IMR-90 (cell line): ENCODE measurements around the gene SASH3.

Source experiments
- CEBPB ChIP-seq: IDR thresholded peaks from 2 replicates; pipeline ENCODE4 v1.6.1; 2012; ENCODE audit warnings: low read depth, low read length, improper control_type of control experiment
- CHD1 ChIP-seq: IDR thresholded peaks from 2 replicates; pipeline ENCODE4 v1.6.1; 2012; ENCODE audit warnings: low read depth, low read length, improper control_type of control experiment
- CTCF ChIP-seq: conservative IDR thresholded peaks from 2 replicates; pipeline ENCODE4 v1.5.1; 2012; ENCODE audit warnings: mild to moderate bottlenecking, low read depth, low read length, improper control_type of control experiment
- ELK1 ChIP-seq: fragments of 150-350 bp; IDR thresholded peaks from 2 replicates; pipeline ENCODE4 v1.6.1; 2016; ENCODE audit warnings: low read depth, mild to moderate bottlenecking, low read length, moderate library complexity, borderline replicate concordance
- FOS ChIP-seq: fragments of 150-350 bp; IDR thresholded peaks from 2 replicates; pipeline ENCODE4 v1.6.1; 2016; ENCODE audit warnings: low read depth, low read length
- POLR2A ChIP-seq: IDR thresholded peaks from 2 replicates; pipeline ENCODE4 v1.6.1; 2012; ENCODE audit warnings: mild to moderate bottlenecking, low read depth, low read length
- USF2 ChIP-seq: fragments of 150-350 bp; IDR thresholded peaks from 2 replicates; pipeline ENCODE4 v1.6.1; 2017; ENCODE audit warnings: mild to moderate bottlenecking, antibody characterized with exemption, low read length, low read depth

- TF ChIP-seq CTCF (no peak), CHD1 (no peak), ELK1 (no peak), POLR2A (no peak), FOS (no peak), USF2 (no peak), CEBPB (no peak)
Measured at GRCh38 chrX:129788527-129788926, 8.8 kb downstream of the SASH3 start.
